Measurements from ENCODE around the gene PRB3. TPM values are rescaled to one million over a fixed set of nuclear protein-coding genes. Genes with fewer than 3 reads are reported as not detected.

PRB3 gene
- polyA plus RNA-seq, 3 donors: not detected

- Histone ChIP-seq H3K27ac (ENCODE audit: low read depth in 1 of 2, low read length in 2 of 2) (no peak overlapping the region), H3K27me3 (ENCODE audit: control insufficient read depth in 2 of 2, insufficient read depth in 2 of 2, low read length in 2 of 2) (no peaks in the 10 kb centered on the region)
- WGBS (ENCODE audit: insufficient coverage): no CpG with 5 or more reads among the region's 2 CpGs
Measured at GRCh38 chr12:11307143-11307542, 37.6 kb upstream of the PRB3 start.

GRCh38 chr12:11273449-11273848, 3.9 kb upstream of the PRB3 start:
- Mint-ChIP-seq H3K4me3 (no peak overlapping the region), H3K9me3 (peaks cover 0 to 2% (median 0%) of the 10 kb centered on the region in 7 donors), H3K27ac (no peak overlapping the region), H3K4me1 (no peaks in the 10 kb centered on the region), H3K36me3 (no peaks in the 10 kb centered on the region), H3K27me3 (ENCODE audit: low read depth in 3 of 3) (peaks cover 0 to 3% (median 0%) of the 10 kb centered on the region in 3 donors)
- no CpG with 5 or more reads among the region's 3 CpGs for WGBS (ENCODE audit: insufficient coverage)
- Histone ChIP-seq H2AFZ (ENCODE audit: insufficient read depth, low read depth, low read length, poor library complexity, severe bottlenecking) (no peak overlapping the region), H4K20me1 (ENCODE audit: insufficient read depth, low read length) (no peaks in the 10 kb centered on the region), H3K79me2 (ENCODE audit: insufficient read depth, low read length) (no peaks in the 10 kb centered on the region), H3K27me3 (ENCODE audit: control insufficient read depth in 2 of 2, insufficient read depth in 2 of 2, low read length in 2 of 2) (no peaks in the 10 kb centered on the region), H3K4me1 (ENCODE audit: control insufficient read depth in 1 of 2, insufficient read depth in 2 of 2, low read length in 2 of 2) (no peaks in the 10 kb centered on the region), H3K36me3 (replicated peaks in 1 of 2; ENCODE audit: control insufficient read depth in 1 of 2, insufficient read depth in 2 of 2, low read length in 2 of 2) (no peaks in the 10 kb centered on the region), H3K9me3 (replicated peaks in 1 of 2; ENCODE audit: control insufficient read depth in 1 of 2, insufficient read depth in 1 of 2, low read length in 2 of 2) (no peaks in the 10 kb centered on the region), H3K27ac (ENCODE audit: low read depth in 1 of 2, low read length in 2 of 2) (no peak overlapping the region), H3K9ac (ENCODE audit: insufficient read depth, low read length, poor library complexity, severe bottlenecking) (no peak overlapping the region), H3K4me2 (replicated peaks; ENCODE audit: extremely low read depth, low read length, poor library complexity, severe bottlenecking) (no peak overlapping the region), H3K4me3 (replicated peaks in 1 of 3; ENCODE audit: low read depth in 2 of 3, low read length in 3 of 3) (no peak overlapping the region)
- intact Hi-C loops (cut with micrococcal nuclease): no loop called here
- TF ChIP-seq CTCF (IDR thresholded peaks at IDR 0.05): no peak
- no peak for DNase-seq

More at GRCh38 chr12:11307143-11307542, 37.6 kb upstream of the PRB3 start:
- Mint-ChIP-seq H3K4me1 (no peaks in the 10 kb centered on the region), H3K9me3 (peaks cover 0 to 13% (median 3%) of the 10 kb centered on the region in 7 donors), H3K36me3 (no peaks in the 10 kb centered on the region), H3K27ac (no peak overlapping the region), H3K27me3 (ENCODE audit: low read depth in 3 of 3) (peaks cover 0 to 2% (median 2%) of the 10 kb centered on the region in 3 donors), H3K4me3 (no peak overlapping the region)
- DNase-seq: no peak
- no peak overlapping the region for H2AFZ ChIP-seq (ENCODE audit: insufficient read depth, low read depth, low read length, poor library complexity, severe bottlenecking)
- no peaks in the 10 kb centered on the region for H3K79me2 ChIP-seq (ENCODE audit: insufficient read depth, low read length)
- intact Hi-C loops (cut with micrococcal nuclease): no loop called here
- no peaks in the 10 kb centered on the region for H3K36me3 ChIP-seq (replicated peaks in 1 of 2; ENCODE audit: control insufficient read depth in 1 of 2, insufficient read depth in 2 of 2, low read length in 2 of 2)
- H3K4me2 ChIP-seq (replicated peaks; ENCODE audit: extremely low read depth, low read length, poor library complexity, severe bottlenecking): no peak overlapping the region
- TF ChIP-seq CTCF (IDR thresholded peaks at IDR 0.05): no peak
- no peak overlapping the region for H3K4me3 ChIP-seq (replicated peaks in 1 of 3; ENCODE audit: low read depth in 2 of 3, low read length in 3 of 3)
- H3K4me1 ChIP-seq (ENCODE audit: control insufficient read depth in 1 of 2, insufficient read depth in 2 of 2, low read length in 2 of 2): no peaks in the 10 kb centered on the region
- no peaks in the 10 kb centered on the region for H4K20me1 ChIP-seq (ENCODE audit: insufficient read depth, low read length)
- H3K9ac ChIP-seq (ENCODE audit: insufficient read depth, low read length, poor library complexity, severe bottlenecking): no peak overlapping the region
- H3K9me3 ChIP-seq (replicated peaks in 1 of 2; ENCODE audit: control insufficient read depth in 1 of 2, insufficient read depth in 1 of 2, low read length in 2 of 2): no peaks in the 10 kb centered on the region
